H1 (cell line): ENCODE results near the gene TOM1L2.

Experiments
- GABPA ChIP-seq: IDR thresholded peaks from 2 replicates; pipeline ENCODE4 v1.6.1; 2011; ENCODE audit warnings: mild to moderate bottlenecking, low read length, moderate library complexity, borderline replicate concordance; ENCODE audit not compliant: insufficient read depth
- HDAC6 ChIP-seq: IDR thresholded peaks from one replicate; pipeline ENCODE4 v1.7.1; 2012; ENCODE audit warnings: low read depth, mild to moderate bottlenecking, inconsistent platforms, low read length, moderate library complexity
- POLR2A ChIP-seq, 2 experiments: IDR thresholded peaks; 1 replicate in 1 of 2; 2 replicates in 1 of 2; pipeline ENCODE4 v1.6.1; 2011; ENCODE audit warnings: low read depth in 2 of 2, low read length in 2 of 2, mild to moderate bottlenecking in 2 of 2; ENCODE audit errors: control extremely low read depth in 1 of 2
- TF ChIP-seq, protein P1 (sequence below), 3 experiments: IDR thresholded peaks; 1 replicate in 2 of 3; 2 replicates in 1 of 3; pipeline versions ENCODE4 v1.5.1 to v1.6.1; 2011; ENCODE audit warnings: low read length in 3 of 3, mild to moderate bottlenecking in 3 of 3, inconsistent platforms in 2 of 3, low read depth in 1 of 3, moderate library complexity in 1 of 3; ENCODE audit not compliant: insufficient read depth in 1 of 3; ENCODE audit errors: control extremely low read depth in 1 of 3

DNA sequence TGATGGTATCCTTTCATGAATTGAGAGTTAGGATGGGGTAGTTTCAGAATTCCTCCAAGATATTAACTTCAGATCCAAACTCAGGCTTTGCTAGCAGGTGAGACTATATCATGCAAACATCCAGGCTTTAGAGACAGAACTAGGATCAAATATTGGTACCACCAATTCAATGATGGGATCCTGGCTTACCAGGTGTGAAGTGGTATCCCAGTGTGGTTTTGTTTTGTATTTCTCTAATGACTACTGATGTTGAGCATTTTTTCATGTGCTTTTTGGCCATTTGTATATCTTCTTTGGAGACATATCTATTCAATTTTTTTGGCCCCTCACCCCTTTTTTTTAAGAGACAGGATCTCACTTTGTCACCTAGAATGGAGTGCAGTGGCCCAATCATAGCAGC is 57.0 kb downstream of the TOM1L2 start:
- TF ChIP-seq GABPA (no peak), POLR2A (IDR thresholded peaks at IDR 0.05; ENCODE audit: control extremely low read depth in 1 of 2, low read depth in 2 of 2, low read length in 2 of 2) (no peak), HDAC6 (no peak)
- TF ChIP-seq, protein P1, sequence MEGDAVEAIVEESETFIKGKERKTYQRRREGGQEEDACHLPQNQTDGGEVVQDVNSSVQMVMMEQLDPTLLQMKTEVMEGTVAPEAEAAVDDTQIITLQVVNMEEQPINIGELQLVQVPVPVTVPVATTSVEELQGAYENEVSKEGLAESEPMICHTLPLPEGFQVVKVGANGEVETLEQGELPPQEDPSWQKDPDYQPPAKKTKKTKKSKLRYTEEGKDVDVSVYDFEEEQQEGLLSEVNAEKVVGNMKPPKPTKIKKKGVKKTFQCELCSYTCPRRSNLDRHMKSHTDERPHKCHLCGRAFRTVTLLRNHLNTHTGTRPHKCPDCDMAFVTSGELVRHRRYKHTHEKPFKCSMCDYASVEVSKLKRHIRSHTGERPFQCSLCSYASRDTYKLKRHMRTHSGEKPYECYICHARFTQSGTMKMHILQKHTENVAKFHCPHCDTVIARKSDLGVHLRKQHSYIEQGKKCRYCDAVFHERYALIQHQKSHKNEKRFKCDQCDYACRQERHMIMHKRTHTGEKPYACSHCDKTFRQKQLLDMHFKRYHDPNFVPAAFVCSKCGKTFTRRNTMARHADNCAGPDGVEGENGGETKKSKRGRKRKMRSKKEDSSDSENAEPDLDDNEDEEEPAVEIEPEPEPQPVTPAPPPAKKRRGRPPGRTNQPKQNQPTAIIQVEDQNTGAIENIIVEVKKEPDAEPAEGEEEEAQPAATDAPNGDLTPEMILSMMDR (IDR thresholded peaks at IDR 0.05; ENCODE audit: control extremely low read depth in 1 of 3, insufficient read depth in 1 of 3, low read depth in 1 of 3, low read length in 3 of 3) = no peak
